ENCODE measurements around the gene CXCR2.
"Not testable (repeated sequence)": the region's sequence is repeated elsewhere in the genome, so short reads cannot be mapped to it uniquely, and the experiment has no call there.

The CXCR2 gene

DNA sequence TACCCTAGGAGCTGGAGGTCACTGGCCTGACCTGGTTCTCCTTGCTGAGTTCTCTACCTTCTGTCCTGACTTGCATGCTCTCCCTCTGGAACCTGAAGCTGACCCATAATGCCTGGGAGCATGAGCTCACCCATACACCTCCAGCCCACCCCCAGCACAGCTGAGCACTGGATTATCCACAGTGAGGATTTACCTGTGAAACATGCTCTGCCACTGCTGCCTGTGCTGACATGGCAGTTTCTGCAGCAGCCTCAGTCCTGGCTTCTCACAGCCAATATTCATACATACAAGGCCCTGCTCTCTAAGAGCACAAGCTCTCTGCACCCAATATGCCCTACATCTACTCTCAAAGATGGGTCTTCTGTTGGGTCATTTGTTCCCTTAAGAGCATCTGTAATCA lies 5.0 kb downstream of the CXCR2 start:
- DNase-seq: no peak

DNA sequence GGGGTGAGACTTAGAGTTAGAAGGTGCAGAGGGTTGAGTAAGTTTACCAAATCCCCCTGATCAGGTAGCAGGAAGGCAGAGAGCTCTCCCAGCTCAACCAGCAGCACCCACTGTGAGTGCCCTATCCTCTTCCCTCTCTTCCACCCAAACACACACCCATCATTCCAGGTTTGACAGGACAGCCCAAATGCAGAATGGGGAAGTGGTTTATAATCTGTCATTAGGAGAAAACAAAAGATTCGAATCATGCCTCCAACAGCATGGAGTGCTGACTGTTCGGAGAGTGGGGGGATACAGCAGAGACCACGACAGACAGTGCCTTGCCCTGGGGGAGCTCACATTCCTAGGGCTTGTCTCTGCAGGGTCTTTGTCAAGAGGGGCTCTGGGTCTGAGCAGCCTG lies 11.7 kb downstream of the CXCR2 start:
- no peak for DNase-seq

DNA sequence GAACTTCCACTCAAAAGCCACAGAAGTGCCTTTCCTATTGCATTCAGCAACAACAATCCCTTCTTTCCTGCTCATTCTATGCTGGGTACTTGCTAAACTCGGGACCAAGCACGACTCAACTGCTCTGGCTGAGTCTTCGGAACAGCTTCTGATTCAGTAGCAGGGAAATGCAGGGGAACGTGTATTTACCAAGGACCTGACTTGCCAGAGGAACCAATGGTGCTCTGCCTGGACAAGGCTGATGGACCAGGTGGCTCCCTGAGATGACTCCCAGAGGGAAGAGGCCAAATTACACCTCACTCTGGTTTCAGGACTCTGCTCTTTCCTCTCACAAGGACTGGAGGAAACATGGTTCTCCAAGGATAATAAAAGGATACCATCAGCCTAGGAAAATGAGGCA lies 12.2 kb downstream of the CXCR2 start:
- no peak for DNase-seq

DNA sequence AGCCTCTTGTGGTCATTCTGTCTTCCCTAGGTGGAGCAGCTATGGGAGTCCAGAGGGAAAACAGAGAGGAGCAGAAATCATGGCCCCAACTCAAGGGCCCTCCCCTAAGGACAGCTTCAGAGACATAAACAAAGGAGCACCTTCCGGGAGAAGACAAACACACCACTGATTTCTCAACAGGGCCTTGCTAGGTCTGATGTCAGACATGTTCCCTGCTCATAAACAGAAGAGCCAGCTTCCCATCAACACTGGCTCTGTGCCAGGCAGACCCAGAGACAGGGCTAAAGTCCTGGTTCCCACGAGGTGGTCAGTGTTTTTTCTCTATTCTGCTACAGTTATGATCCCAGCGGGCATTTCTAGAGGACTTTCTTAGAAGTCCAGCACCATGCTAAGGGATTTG lies 19.3 kb downstream of the CXCR2 start:
- no peak for DNase-seq

DNA sequence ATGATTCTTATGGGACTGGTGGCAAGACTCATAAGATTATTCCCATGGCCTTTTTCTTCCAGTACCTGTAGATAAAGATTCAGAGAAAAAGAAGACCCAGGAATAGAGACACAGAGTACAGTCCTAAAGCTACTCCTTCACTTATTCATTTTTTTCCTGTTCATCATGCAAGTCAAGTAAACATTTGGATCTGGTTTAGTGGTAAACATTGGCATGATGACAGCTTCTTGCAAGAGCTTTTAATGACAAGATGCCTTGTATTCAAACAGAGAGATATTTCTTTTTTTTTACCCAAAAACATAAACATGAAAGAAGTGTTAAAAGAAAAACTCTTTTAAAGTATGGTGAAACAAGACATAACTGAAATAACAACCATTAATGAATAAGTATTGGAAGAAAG lies 20.2 kb downstream of the CXCR2 start:
- no peak for DNase-seq

DNA sequence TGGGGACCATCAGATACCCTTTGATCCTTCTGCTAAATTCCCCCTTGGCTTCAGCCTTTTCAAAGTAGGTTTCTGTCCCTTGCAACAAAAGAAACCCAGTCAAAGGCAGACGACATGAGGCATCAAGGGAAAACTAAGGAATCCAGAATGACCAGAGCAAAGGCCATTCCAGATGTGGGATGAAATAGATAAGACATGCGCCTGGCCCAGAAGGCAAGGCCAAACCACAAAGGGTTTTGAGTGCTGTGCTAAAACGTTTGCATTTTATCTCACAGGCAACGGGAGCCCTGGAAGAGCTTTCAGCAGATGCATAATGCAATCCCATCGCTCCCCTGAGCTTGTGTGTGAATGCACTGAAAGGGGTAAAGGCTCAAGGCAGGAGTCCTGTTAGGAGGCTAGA lies 23.3 kb downstream of the CXCR2 start:
- no peak for DNase-seq

DNA sequence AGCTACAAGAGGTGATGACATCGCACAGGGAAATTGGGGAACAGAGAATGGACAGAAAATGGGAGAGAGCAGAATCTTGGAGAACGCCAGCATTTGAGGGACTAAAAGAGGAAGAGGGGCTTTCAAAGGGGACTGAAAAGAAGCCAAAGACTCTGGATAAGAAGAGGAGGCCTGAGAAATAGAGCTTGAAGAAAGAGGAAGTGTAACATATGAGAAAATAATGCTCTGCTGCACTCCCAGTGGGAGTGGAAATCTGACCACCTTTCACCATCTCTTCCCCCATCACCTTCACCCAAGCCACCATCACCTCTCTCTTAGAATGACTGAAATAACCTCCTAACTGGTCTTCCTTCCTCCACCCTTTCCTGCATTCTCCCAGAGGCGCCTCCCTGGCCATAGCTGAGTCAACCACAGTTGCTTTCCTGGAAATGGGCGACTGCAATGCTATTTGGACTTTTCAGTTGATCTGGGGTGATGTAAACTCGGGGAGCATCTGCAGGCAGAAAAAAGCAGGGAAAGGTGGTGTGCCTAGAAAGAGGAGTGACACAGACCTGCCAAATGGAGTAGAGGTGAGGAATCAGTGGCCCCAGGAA lies 24.1 kb downstream of the CXCR2 start:
- peak; percentile 44 for DNase-seq

DNA sequence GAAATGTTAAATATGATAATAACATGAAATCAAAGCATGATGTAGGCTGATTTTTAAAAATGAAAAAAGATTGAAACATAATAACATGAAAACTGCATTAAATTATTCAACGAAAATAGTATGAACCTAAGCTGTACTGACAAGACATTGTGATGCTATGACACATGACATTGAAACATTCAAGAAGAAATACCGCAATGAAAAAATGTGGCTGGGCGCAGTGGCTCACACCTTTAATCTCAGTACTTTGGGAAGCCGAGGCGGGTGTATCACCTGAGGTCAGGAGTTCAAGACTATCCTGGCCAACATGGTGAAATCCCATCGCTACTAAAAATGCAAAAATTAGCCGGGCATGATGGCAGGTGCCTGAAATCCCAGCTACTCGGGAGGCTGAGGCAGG lies 26.3 kb downstream of the CXCR2 start:
- no peak for DNase-seq

DNA sequence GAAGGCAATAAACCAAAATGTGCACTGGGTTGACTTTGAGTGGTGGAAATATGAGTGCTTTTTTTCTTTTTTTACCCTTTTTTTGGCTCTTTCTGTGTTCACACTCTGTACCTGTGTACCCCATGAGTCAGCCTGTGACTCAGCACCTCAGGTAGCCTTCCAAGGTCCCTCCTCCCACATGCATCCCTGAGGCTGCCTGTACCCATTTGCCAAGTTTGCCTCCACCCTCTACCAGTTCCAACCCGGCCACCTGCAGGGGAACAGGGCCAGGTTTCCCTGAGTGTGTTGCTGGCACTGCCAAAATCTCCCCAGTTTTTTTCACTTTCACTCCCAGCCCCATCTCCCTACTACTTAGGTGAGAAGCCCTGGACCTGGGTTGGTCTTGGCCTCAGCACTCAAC lies 26.9 kb downstream of the CXCR2 start:
- DNase-seq: no peak

DNA sequence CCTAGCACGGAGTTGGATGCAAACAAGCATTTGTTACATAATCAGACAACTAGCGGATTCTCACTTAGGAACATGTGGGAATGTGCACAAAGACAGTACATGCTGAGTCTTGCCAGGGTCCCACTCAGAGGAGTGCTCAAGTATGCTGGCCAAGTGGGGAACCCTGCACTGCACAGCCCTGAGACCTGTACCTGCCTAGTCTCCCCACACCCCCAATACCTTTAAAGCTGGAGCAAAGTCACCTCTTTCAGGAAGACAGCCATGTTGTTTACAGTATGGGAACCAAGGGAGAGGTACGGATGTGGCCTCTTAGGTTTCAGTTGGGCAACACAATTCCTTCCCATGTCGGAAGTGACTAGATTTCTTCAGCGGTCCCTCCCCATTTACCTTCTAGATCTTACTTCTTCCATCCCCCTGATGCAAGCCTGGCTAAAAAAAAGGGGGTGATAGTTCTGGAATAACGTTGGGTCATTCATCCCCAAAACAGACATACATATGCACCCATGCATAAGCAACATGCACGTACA lies 30.2 kb downstream of the CXCR2 start:
- no peak for DNase-seq

DNA sequence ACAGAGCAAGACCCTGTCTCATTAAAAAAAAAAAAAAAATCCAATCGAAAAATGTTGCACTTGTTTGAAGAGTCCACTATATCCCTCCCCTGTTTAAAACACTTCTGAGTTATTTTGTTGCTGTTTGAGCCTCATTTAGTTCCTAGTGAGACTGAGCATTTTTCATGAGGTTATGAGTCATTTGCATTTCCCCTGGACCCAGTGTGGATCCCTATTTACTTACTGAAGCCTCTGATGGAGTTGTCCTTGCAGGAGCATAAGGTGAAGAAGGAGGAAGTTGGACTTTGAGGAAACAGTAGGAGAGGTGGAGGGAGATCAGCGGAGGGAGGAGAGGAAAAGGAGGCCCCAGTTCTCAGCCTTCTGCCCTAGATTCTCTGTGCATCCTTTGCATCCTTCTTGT lies 35.8 kb downstream of the CXCR2 start:
- no peak for DNase-seq

DNA sequence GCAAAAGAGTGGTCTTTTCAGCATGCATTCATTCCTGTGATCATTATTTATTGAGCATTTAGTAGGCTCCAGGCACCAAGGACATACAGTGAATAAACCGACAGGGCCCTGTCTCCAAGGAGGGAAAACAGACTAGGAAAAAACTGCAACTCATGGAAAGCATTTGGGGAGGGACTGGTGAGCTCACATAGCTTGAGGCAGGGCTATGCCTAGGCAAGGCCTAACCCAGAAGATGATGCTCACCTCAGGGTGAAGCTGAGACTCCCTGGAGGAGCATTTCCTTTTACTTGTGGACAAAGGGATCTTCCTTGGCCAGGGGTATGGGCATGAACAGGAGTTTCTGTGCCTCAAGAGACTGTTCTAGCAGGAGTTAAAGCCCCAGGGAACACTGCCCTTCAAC lies 37.0 kb downstream of the CXCR2 start:
- DNase-seq: no peak

DNA sequence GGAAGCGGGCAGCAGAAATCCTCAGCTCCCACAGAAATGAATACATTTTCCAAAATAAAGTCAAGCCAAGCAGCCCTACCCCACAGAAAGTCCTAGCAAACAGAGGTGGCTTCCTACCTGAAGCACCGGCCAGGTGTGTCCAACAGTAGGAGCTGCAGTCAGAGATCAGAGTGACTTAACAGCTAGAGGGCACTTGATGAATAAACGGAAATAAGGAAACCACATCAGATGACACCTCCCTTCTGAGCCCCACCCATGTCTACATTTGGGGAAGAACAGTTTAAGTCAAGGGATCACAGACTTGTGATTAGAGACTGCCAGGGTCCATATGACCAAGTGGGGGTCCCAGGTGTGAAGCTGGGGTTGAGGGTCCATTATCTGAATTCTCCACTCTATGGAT lies 41.0 kb downstream of the CXCR2 start, which contains the start of gene CXCR1:
Gene CXCR1, minus strand, starts transcription at position 172 of the 400 bp plus-strand sequence. CDS start 1,751 bp downstream, outside the sequence.
- DNase-seq: no peak

DNA sequence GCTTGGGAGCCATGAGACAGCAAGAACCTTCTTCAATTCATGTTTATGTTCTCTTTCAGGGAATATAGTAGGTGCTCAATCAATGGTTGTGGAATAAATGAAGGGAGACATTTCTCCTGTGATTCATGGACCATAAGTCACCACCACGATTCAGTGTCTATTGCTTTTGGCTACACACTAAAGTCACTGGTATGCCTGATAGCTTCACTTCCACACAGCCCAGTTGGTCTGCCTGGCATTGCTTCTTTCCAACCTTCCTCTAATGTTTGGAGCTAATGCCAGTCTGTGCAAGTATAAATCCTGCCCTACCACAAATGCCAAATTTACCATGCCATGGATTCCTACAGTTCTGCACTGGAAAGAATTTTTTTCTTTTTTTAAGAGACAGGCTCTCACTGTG lies 42.2 kb downstream of the CXCR2 start:
- no peak for DNase-seq

DNA sequence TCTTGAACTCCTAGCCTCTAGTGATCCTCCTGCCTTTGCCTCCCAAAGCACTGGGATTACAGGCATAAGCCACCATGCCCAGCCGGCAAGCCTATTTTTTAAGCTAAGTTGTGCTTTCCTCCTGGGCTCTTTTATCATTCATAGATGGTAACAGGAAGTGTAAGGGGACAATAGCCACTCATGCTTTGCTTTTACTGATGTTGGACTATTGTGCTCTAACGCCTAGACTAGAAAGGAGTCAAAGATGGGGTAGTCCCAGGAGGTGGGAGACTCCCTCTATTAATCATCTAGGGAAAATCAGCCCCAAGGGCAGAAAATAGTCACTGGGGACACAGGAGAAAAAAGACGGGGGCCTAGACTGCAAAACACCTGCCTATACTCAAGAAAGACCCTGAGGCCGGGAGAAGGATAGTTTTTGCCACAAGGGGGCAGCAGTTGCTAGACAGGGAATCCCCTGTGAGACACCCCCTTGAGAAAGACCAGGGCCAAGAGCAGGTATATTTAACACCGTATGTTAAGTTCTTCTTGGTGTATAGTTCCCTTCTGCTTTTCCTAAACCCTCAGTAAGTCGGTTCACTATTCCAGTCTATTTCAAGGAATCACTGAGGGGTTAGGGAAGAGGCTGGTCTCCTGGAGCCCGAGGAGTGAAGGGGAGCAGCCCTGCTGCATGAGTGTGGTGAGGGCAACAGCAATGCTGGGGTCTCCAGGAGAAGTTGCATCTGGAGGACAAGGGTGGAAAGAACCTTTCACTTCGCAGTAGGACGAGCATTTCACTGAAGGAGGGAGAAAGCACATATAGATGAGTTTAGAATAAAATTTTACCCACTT lies 43.0 kb downstream of the CXCR2 start:
- no peak for DNase-seq

DNA sequence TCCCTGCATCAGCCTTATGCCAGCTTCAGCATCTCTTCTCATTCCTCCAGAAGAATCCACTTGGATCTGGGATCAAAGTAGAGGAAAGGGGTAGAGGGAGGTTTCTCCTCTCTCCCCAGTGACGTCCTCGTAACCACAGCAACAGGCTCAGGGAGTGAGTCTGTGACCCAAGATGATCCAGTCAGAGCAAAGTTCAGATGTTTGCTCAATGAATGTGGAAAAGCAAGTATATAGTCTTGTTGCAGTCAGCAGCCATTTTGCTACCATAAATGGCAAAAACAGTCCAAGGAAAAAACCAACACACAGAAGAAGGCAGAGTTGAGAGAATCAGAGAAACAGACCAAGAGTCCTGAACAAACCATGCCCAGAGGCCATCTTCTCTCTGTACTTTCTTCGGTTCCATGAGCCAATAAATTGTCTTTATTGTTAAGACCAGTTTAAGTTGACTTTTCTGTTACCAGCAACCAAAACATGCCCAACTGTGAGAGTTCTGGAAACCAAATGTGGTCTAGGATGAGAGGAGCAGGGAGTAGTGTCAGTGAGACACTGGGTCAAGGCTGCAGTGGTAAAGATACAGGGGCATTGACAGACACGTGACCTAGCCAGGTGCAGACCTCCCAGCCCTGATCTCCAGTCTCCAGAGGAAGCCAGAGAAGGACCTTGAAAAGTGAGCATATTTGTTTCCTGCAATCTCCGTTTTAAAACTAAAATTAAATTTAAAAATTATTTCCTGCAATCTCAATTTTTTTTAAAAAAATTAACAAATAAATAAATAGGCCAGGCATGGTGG lies 44.1 kb downstream of the CXCR2 start:
- DNase-seq: no peak

DNA sequence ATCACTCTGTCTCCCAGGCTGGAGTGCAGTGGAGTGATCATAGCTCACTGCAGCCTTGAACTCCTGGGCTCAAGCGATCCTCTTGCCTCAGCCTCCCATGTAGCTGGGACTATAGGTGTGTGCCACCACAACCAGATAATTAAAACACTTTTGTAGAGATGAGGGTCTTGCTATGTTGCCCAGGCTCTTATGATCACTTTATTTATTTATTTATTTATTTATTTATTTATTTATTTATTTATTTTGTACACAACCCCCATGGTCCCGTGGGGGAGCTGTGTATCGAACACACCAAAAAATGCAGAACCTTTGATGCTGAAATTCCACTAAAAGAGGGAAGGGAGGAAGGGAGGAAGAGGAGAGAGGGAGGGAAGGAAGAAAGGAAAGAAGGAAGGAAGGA lies 45.9 kb downstream of the CXCR2 start:
- not testable (repeated sequence) for DNase-seq

DNA sequence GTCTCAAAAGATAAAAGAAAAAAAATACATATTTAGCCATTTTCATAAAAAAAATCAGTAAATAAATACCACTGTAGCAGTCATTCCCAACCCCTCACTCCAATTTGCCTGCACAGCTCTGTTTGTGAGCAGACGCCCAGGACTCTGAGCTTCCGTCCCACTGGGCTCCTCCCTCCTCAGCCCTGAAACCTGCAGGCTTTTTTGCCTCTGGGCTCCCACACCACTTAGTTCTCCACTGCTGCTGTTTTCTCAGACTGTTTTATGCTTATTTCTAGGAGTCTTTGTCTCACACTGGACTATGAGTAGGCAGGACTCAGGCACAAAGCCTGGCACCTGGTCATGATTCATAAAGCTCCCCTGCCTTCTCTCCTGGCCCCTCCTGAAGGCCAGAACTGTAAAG lies 47.0 kb downstream of the CXCR2 start:
- DNase-seq: no peak

DNA sequence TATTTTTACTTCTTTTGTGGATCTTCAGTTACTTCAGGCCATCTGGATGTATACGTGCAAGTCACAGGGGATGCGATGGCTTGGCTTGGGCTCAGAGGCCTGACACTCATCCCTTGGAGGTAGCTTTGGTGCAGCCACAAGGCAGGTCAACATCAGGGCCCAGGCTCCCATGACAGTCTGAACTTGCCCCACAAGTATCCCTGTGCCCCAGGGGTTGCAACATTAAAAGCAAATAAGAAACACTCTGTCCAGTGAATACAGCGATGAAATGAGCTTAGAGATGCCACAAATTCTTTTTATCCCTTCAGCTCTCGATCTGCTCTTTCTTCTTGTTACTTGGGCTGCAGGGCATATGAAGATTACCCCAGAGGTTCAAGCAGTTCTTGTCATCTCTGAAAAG lies 54.0 kb downstream of the CXCR2 start:
- DNase-seq: no peak

DNA sequence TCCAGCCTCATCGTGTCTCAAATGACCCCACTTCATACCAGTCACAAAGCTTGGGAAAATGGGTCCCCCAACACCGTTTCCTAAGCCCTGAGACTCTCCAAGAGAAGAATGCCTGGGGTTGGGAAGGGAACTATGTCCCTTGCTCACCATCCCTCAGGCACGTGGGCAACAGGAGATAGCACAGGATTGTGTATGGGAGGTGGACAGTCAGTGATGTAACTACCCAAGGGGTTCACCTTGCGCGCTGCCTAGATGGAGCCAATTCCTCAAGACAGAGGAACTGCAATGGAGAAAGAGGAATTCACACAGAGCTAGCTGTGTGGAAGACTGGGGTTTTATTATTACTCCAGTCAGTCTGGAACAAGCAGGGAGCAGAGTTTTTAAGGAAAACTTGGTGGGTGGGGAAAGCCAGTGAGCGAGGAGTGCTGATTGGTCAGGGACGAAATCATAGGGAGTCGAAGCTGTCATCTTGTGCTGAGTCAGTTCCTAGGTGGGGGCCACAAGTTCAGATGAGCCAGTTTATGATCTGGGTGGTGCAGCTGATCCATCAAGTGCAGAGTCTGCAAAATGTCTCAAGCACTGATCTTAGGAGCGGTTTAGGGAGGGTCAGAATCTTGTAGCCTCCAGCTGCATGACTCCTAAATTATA lies 54.8 kb downstream of the CXCR2 start:
- no peak for DNase-seq

DNA sequence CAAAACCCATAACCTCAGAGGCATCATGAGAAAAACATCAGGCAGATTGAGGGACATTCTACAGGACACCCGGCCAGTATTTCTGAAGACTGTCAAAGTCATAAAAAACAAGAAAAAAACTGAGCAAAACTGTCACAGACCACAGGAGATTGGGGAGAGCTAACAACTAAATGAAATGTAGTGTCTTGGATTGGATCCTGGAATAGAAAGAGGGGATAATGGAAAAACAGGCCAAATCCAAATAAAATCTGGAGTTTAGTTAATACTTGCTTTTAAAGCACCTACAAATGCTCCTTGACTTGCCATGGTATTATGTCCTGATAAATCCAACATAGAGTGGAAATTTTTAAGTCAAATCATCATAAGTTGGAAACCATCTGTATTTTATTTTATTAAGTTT lies 58.5 kb downstream of the CXCR2 start:
- DNase-seq: no peak

DNA sequence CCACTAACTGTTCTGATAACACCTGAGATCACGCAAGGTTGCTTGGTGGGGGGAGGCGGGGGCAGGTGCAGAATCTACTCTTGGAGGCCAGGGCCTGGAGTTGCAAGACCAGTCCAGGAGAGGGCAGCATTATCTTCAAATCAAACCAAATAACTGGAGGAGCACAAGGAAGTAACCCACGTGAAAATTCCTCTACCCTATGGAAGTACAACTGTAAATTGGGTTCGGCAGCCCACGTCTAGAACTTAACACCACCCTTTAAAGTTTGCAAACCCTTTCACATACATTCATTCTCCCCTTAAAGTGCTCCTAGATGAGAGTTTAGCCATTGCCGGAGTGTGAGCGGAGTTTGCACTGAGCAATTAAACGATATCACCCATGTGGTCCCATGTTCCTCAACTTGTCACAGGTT lies 60.5 kb downstream of the CXCR2 start:
- DNase-seq: no peak
